Transverse colon (tissue), 4 donors: ENCODE data around the gene CYP19A1. TPM values are rescaled to one million over a fixed set of nuclear protein-coding genes. Genes with fewer than 3 reads are reported as not detected.

ENCODE experiments used
- DNase-seq: peaks from one replicate; pipeline ENCODE4 v3.0.0-alpha.2; 2019
- H3K27ac ChIP-seq, 4 donors: fragments of 200-600 bp; sonication (generic); 2 replicates each; pipeline ENCODE4 v1.5.1; 2016 to 2018; ENCODE audit warnings: inconsistent platforms in 4 of 4
- H3K27me3 ChIP-seq: fragments of 200-600 bp; sonication (generic); 2 replicates; pipeline ENCODE4 v1.5.1; 2017; ENCODE audit warnings: inconsistent platforms
- H3K36me3 ChIP-seq, 4 donors: fragments of 200-600 bp; sonication (generic); 2 replicates each; pipeline ENCODE4 v1.5.1; 2017 to 2019; ENCODE audit warnings: inconsistent platforms in 4 of 4
- H3K4me1 ChIP-seq, 4 donors: fragments of 200-600 bp; sonication (generic); 2 replicates each; pipeline ENCODE4 v1.5.1; 2017 to 2020; ENCODE audit warnings: inconsistent platforms in 4 of 4
- H3K4me3 ChIP-seq, 4 donors: fragments of 200-600 bp; sonication (generic); 1 replicate in 1 of 4; 2 replicates in 3 of 4; pipeline versions ENCODE4 v1.5.1 to v1.6.1; 2017 to 2019; ENCODE audit warnings: inconsistent platforms in 4 of 4
- H3K9me3 ChIP-seq, 2 donors: fragments of 200-600 bp; sonication (generic); 2 replicates each; pipeline ENCODE4 v1.5.1; 2017 to 2019; ENCODE audit warnings: inconsistent platforms in 2 of 2
- EP300 ChIP-seq: sonication (generic); formaldehyde crosslinking; IDR thresholded peaks from one replicate; pipeline ENCODE4 v1.6.1; 2017; ENCODE audit warnings: antibody characterized with exemption, low read depth
- POLR2A ChIP-seq: fragments of 450-650 bp; IDR thresholded peaks from one replicate; pipeline ENCODE4 v1.6.1; 2016; ENCODE audit warnings: antibody characterized with exemption, mild to moderate bottlenecking, moderate library complexity
- POLR2AphosphoS5 ChIP-seq, 3 donors: sonication (generic); formaldehyde crosslinking; IDR thresholded peaks; one replicate each; pipeline ENCODE4 v1.6.1; 2016; ENCODE audit warnings: antibody characterized with exemption in 3 of 3
- WGBS, 2 donors: methylation state at CpG; one replicate each; pipeline ENCODE4 v1.1.5; 2018; ENCODE audit warnings: low coverage in 1 of 2; 5-methylcytosine and 5-hydroxymethylcytosine counted together
- in situ Hi-C, 4 donors: fragments of 200-750 bp; cut with MboI; loops; one replicate each; pipeline versions ENCODE4 v1.15.0 to v1.15.1; 2017; ENCODE audit warnings: low sequenced_read_pairs in 3 of 4, low pct_ligation_motif_present in 1 of 4, low pct_unique_long_range_greater_than_20kb in 1 of 4
- intact Hi-C: fragments of 100-400 bp; cut with DNase I; formaldehyde crosslinking; loops from one replicate; pipeline ENCODE4 v1.15.1; 2023; ENCODE audit warnings: low total_unique reads
- total RNA-seq, 4 donors: library from RNA; depleted of rRNA; stranded (reverse); fragments of >200 nt; gene quantifications; one replicate each; pipeline ENCODE4 v1.1.0, GENCODE V29; 2016
- TF ChIP-seq, protein P1 (sequence below), 5 experiments: fragments of 200-600 bp in 3 of 5; fragments of 450-650 bp in 2 of 5; sonication (generic) in 3 of 5; IDR thresholded peaks; 1 replicate in 2 of 5; 2 replicates in 3 of 5; pipeline ENCODE4 v1.5.1; 2016 to 2017; ENCODE audit warnings: antibody characterized with exemption in 5 of 5, inconsistent platforms in 3 of 5, mild to moderate bottlenecking in 2 of 5, moderate library complexity in 1 of 5

The CYP19A1 gene
- total RNA-seq, 4 donors from 2014 or later = not detected

DNA sequence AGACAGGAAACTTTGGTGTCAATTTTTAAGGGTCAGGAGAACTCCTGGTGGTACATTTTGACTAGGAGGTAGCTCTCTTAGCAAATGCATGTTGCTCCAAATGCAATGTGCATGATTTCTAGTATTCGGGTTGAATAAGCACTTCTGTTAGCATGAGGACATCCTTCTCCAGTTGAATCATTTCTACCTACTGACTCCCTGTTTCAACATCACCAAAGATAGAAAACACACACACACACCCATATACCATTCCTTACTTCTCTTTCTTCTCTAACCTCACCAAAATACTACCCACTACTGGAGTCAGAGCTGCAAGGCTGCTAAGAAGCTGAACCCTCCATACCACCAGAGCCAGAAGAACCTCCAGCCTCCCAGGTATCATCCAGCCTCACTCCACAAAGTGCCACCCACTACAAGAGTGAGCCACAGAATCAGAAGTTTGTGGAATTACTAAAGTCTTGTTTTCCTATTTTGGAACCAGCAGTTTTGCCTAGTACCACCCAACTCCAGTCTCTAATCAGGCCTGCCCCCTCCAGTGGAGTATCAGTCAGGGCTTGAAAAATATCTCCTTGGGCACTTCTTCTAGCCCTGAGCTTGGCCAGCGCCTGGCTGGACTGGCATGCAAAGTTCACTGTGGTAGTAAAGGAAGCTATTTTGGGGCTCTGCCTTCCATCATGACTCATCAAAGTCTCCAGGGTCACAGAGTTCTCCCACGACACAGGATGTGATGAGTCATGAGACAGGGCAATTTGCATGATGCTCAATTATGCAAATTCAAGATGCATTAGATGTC lies 110.3 kb downstream of the CYP19A1 start:
- no peak for DNase-seq
- Histone ChIP-seq H3K9me3 (no peaks in the 10 kb centered on the region), H3K27me3 (no peaks in the 10 kb centered on the region), H3K36me3 (no peaks in the 10 kb centered on the region), H3K27ac (no peak overlapping the region), H3K4me3 (no peak overlapping the region), H3K4me1 (peaks cover 0 to 5% (median 0%) of the 10 kb centered on the region in 4 donors)
- 36 to 100% methylated on average over 1 to 3 of the region's 3 CpGs for WGBS, 2 donors
- in situ Hi-C loops (no loop called here), intact Hi-C loops (no loop called here)
- TF ChIP-seq POLR2AphosphoS5 (IDR thresholded peaks at IDR 0.05) = no peak
- TF ChIP-seq, protein P1, sequence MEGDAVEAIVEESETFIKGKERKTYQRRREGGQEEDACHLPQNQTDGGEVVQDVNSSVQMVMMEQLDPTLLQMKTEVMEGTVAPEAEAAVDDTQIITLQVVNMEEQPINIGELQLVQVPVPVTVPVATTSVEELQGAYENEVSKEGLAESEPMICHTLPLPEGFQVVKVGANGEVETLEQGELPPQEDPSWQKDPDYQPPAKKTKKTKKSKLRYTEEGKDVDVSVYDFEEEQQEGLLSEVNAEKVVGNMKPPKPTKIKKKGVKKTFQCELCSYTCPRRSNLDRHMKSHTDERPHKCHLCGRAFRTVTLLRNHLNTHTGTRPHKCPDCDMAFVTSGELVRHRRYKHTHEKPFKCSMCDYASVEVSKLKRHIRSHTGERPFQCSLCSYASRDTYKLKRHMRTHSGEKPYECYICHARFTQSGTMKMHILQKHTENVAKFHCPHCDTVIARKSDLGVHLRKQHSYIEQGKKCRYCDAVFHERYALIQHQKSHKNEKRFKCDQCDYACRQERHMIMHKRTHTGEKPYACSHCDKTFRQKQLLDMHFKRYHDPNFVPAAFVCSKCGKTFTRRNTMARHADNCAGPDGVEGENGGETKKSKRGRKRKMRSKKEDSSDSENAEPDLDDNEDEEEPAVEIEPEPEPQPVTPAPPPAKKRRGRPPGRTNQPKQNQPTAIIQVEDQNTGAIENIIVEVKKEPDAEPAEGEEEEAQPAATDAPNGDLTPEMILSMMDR (IDR thresholded peaks at IDR 0.05) = no peak
- TF ChIP-seq EP300 = no peak
- no peak for TF ChIP-seq POLR2A

DNA sequence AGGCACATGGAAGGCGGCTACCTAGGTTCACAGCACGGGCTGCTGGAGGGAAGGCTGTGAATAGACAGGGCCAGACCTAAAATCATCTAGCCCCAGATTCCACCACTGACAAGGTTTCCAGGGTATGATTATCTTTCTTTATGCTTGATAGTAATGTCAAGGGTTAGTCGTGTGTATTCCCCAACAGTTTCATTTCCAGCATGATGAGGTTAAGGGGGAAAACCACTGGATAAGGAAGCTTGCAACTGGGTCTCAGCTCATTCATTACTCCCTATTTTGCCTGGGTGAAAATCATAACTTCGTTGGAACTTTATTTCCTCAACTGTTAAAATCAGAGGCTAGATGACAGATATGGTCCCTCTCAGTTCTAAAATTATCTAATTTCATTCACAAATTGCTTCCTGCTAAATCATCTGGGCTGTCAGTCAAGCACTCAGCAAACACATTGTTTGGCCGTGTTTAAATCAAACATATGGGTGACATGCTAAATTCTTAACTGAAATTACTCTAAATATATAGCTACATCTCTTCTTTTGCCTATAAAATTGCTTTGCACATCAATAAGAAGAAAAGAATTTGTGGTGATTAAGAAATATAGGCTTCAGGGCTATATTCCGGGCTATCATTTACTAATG lies 111.7 kb downstream of the CYP19A1 start:
- Histone ChIP-seq H3K27ac (no peak overlapping the region), H3K4me3 (no peak overlapping the region), H3K36me3 (no peaks in the 10 kb centered on the region), H3K27me3 (no peaks in the 10 kb centered on the region), H3K9me3 (no peaks in the 10 kb centered on the region), H3K4me1 (peaks cover 0 to 5% (median 0%) of the 10 kb centered on the region in 4 donors)
- 65 to 83% methylated on average over 4 to 6 of the region's 6 CpGs for WGBS, 2 donors
- no peak for TF ChIP-seq POLR2A
- TF ChIP-seq, protein P1 (IDR thresholded peaks at IDR 0.05) = no peak
- no peak for TF ChIP-seq POLR2AphosphoS5 (IDR thresholded peaks at IDR 0.05)
- TF ChIP-seq EP300 = no peak
- intact Hi-C loops (no loop called here), in situ Hi-C loops (no loop called here)
- DNase-seq = no peak

DNA sequence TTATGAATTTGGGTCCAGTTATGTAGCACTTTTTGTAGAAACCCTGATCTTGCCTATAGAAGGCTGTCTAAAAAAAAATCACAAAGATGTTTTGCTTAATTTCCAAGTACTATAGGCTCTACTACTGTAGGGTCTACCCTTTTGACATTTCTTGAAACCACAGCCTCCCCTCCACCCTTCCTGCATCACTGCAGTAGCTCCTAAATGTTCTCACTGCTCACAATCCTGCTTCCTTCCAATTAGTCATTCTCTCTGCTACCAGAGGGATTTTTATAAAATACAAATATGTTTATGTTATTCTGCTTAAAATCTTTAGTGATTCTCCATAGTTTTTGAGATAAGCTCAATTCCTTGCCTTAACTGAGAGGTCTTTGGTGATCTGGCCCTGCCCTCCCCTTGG lies 114.0 kb downstream of the CYP19A1 start:
- intact Hi-C loops = no loop called here
- Histone ChIP-seq H3K4me3 (no peak overlapping the region), H3K9me3 (no peaks in the 10 kb centered on the region), H3K27me3 (no peaks in the 10 kb centered on the region), H3K36me3 (no peaks in the 10 kb centered on the region), H3K4me1 (peaks cover 0 to 5% (median 0%) of the 10 kb centered on the region in 4 donors), H3K27ac (no peak overlapping the region)
- TF ChIP-seq POLR2A (no peak), EP300 (no peak), POLR2AphosphoS5 (IDR thresholded peaks at IDR 0.05) (no peak)
- TF ChIP-seq, protein P1 (IDR thresholded peaks at IDR 0.05) = no peak
- no peak for DNase-seq
- in situ Hi-C loops = no loop called here

DNA sequence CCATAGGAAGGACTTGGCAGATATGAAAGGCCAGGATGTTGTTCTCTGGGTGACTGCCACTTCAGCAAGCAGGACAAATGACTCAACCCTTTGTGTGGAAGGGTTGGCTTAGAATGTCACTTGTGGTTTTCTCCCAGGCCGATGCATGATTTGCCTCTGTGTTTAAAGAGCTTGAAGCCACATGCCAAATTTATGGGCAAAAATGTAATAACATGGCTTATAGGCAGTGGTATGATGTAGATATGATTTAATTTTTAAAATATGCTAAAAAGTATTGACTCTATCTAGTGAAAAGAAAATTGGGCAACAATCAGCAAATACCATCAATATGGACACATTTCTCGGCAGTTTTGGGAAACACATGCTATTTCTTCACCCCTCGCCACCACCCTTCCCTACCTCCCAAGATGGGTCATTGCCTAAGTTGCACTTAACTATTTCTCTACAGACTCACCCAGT lies 114.6 kb downstream of the CYP19A1 start:
- WGBS, 2 donors = 69 to 87% methylated on average over 2 to 3 of the region's 3 CpGs
- no peak overlapping the region for H3K4me3 ChIP-seq
- intact Hi-C loops (no loop called here), in situ Hi-C loops (no loop called here)
- no peak for DNase-seq
- no peaks in the 10 kb centered on the region for H3K27me3 ChIP-seq
- H3K27ac ChIP-seq = no peak overlapping the region
- no peaks in the 10 kb centered on the region for H3K36me3 ChIP-seq
- TF ChIP-seq POLR2AphosphoS5 (IDR thresholded peaks at IDR 0.05) (no peak), POLR2A (no peak), EP300 (no peak)
- TF ChIP-seq, protein P1 (IDR thresholded peaks at IDR 0.05) = no peak
- H3K4me1 ChIP-seq = peaks cover 0 to 5% (median 0%) of the 10 kb centered on the region in 4 donors
- H3K9me3 ChIP-seq = no peaks in the 10 kb centered on the region
